Spinal cord (tissue), 10 donors: Measurements from ENCODE around the gene NLRP12. TPM values are rescaled to one million over a fixed set of nuclear protein-coding genes. Genes with fewer than 3 reads are reported as not detected.

Experiments
- DNase-seq, 6 donors: peaks; one replicate each; pipeline versions ENCODE4 v3.0.0 to v3.0.0-alpha.2; 2013 to 2015; ENCODE audit warnings: low spot score in 6 of 6, low read depth in 4 of 6
- H3K27ac ChIP-seq: one replicate; pipeline ENCODE4 v1.5.1; 2013; ENCODE audit warnings: low read depth, low read length, control low read depth
- H3K27me3 ChIP-seq: one replicate; pipeline ENCODE4 v1.6.1; 2013; ENCODE audit warnings: low read length; ENCODE audit not compliant: control insufficient read depth, insufficient read depth
- H3K36me3 ChIP-seq: one replicate; pipeline ENCODE4 v1.6.1; 2013; ENCODE audit warnings: low read length; ENCODE audit not compliant: control insufficient read depth, insufficient read depth
- H3K4me1 ChIP-seq: one replicate; pipeline ENCODE4 v1.6.1; 2013; ENCODE audit warnings: low read length; ENCODE audit not compliant: control insufficient read depth, insufficient read depth
- H3K4me3 ChIP-seq: one replicate; pipeline ENCODE4 v1.5.1; 2013; ENCODE audit warnings: low read depth, low read length, control low read depth
- H3K9me3 ChIP-seq: one replicate; pipeline ENCODE4 v1.6.1; 2013; ENCODE audit warnings: low read length; ENCODE audit not compliant: control insufficient read depth, insufficient read depth
- WGBS: methylation state at CpG from one replicate; pipeline ENCODE4 v1.1.5; 2013; ENCODE audit warnings: missing lambda C conversion rate; ENCODE audit not compliant: insufficient coverage; 5-methylcytosine and 5-hydroxymethylcytosine counted together
- polyA plus RNA-seq, 2 donors: library from polyadenylated mRNA; unstranded; fragments of 120-200 nt; gene quantifications; one replicate each; pipeline ENCODE4 v1.2.1, GENCODE V29; 2013; ENCODE audit not compliant: insufficient read length in 2 of 2
- total RNA-seq, 2 donors: library from RNA; depleted of rRNA in 1 of 2; stranded (reverse); fragments of 120-200 nt in 1 of 2; fragments of >200 nt in 1 of 2; gene quantifications; one replicate each; pipeline versions ENCODE4 v1.2.3 to v1.2.4, GENCODE V29; 2013 to 2014
- donor health status: healthy.

The NLRP12 gene
- total and polyA plus RNA-seq, 4 donors, result 0.11 to 0.99 (median 0.36) TPM; not detected in 1

DNA sequence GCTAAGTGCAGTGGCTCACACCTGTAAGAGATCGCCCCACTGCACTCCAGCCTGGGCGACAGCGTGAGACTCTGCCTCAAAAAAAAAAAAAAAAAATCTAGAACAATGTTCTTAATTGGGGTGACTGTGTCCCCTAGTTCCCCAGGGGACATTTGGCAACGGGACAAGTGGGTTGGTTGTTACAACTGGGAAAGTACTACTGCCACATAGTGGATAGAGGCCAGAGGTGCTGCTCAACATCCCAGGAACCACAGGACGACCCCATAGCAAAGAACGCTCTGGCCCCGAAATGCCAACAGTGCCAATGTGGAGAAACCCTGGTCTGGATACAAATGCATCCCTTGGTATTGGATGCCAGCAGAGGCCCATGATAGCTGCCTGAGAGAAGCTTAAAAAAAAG, 11.8 kb downstream of the NLRP12 start:
- no peaks in the 10 kb centered on the region for H3K27me3 ChIP-seq
- H3K36me3 ChIP-seq, result no peaks in the 10 kb centered on the region
- DNase-seq, result peak in 1 of 6 donors; percentile 9
- WGBS, result 44% methylated on average over 6 of the region's 7 CpGs
- no peak overlapping the region for H3K27ac ChIP-seq
- no peaks in the 10 kb centered on the region for H3K9me3 ChIP-seq
- peaks cover 3% of the 10 kb centered on the region for H3K4me1 ChIP-seq
- no peak overlapping the region for H3K4me3 ChIP-seq

- 96% methylated on average over 19 of the region's 21 CpGs for WGBS
- Histone ChIP-seq H3K27me3 (no peaks in the 10 kb centered on the region), H3K27ac (no peak overlapping the region), H3K36me3 (no peaks in the 10 kb centered on the region), H3K4me1 (peaks cover 3% of the 10 kb centered on the region), H3K4me3 (no peak overlapping the region), H3K9me3 (no peaks in the 10 kb centered on the region)
- no peak for DNase-seq
These were observed 13.2 kb downstream of the NLRP12 start for GRCh38 chr19:53810891-53811290.

- Histone ChIP-seq H3K36me3 (no peaks in the 10 kb centered on the region), H3K4me1 (peaks cover 3% of the 10 kb centered on the region), H3K4me3 (no peak overlapping the region), H3K9me3 (no peaks in the 10 kb centered on the region), H3K27ac (no peak overlapping the region), H3K27me3 (no peaks in the 10 kb centered on the region)
- no peak for DNase-seq
- 89% methylated on average over 9 of the region's 13 CpGs for whole genome bisulfite sequencing
These were observed 13.9 kb downstream of the NLRP12 start for GRCh38 chr19:53810187-53810546.

DNA sequence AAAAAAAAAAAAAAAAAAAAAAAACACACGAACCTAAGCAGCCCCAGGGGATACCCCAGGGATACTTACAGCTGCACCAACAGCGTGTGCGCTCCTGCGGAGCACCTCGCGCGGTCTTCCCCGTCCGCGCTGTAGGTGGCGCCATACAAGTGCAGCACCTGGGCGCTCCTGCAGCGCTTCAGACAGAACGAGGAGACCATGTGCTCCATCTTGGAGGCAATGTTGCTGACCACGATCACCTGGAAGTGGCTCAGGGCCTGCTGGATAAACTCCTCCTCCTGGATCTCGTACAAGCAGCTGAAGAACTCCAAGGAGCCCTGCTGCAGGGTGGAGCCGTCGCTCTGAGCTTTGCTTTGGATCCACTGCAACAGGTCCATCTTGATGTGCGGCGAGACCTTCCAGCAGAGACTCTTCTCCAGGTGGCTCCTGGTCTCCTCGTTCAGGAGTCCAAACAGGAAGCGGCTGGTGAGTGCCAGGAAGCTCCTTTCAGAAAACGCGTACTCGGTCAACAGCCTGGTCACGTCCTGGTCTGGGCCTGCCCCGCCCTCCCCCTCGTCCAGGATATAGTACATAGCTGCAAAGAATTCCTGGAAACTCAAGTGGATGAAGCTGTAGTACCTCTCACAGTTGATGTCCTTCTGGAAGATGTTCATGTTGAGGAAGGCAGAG, 14.5 kb downstream of the NLRP12 start:
- Histone ChIP-seq H3K36me3 (no peaks in the 10 kb centered on the region), H3K4me3 (no peak overlapping the region), H3K27ac (no peak overlapping the region), H3K27me3 (no peaks in the 10 kb centered on the region), H3K4me1 (peaks cover 3% of the 10 kb centered on the region), H3K9me3 (no peaks in the 10 kb centered on the region)
- DNase-seq, result no peak
- 85% methylated on average over 28 of the region's 28 CpGs for WGBS

DNA sequence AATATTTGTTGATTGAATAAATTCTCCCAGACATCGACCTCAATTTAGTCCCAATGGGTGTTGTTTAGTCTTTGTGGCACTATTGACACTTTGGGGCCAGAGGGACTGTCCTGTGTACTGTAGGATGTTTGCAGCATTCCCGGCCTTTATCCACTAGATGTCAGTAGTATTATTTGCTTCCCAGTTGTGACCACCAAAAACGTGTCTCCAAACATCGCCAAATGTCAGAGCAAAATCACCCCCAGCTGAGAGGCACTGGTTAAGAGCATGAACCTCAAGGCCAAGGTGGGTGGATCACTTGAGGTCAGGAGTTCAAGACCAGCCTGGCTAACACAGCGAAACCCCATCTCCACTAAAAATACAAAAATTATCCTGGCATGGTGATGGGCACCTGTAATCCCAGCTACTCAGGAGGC, 15.4 kb downstream of the NLRP12 start:
- no peaks in the 10 kb centered on the region for H3K9me3 ChIP-seq
- 0% methylated on average over 1 of the region's 5 CpGs for WGBS
- H3K27me3 ChIP-seq, result no peaks in the 10 kb centered on the region
- no peak overlapping the region for H3K4me3 ChIP-seq
- no peak overlapping the region for H3K27ac ChIP-seq
- H3K36me3 ChIP-seq, result no peaks in the 10 kb centered on the region
- DNase-seq, result peak in 3 of 6 donors; percentile 27 to 90 (median 68)
- peaks cover 3% of the 10 kb centered on the region for H3K4me1 ChIP-seq

- Histone ChIP-seq H3K4me3 (no peak overlapping the region), H3K36me3 (no peaks in the 10 kb centered on the region), H3K27me3 (no peaks in the 10 kb centered on the region), H3K4me1 (no peaks in the 10 kb centered on the region), H3K27ac (no peak overlapping the region), H3K9me3 (no peaks in the 10 kb centered on the region)
- DNase-seq, result no peak
- 91% methylated on average over 5 of the region's 9 CpGs for WGBS
These were observed 22.9 kb downstream of the NLRP12 start for GRCh38 chr19:53801257-53801656.

DNA sequence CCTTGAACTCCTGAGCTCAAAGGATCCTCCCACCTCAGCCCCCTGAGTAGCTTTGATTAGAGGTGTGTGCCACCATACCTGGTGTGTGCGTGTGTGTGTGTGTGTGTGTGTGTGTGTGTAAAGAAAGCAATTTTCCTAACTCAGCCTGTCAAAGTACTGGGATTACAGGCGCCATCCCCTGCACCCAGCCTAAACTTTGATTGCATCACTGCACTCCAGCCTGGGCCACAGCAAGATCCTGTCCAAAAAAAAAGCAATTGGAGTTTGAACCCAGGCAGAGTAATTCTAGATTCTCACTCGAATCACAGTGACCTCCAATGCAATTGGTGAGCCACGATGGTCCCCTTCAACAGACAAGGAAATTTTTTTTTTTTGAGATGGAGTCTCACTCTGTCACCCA, 29.1 kb downstream of the NLRP12 start:
- Histone ChIP-seq H3K36me3 (no peaks in the 10 kb centered on the region), H3K9me3 (no peaks in the 10 kb centered on the region)
- 94% methylated on average over 2 of the region's 4 CpGs for WGBS

GRCh38 chr19:53792721-53793433, 31.2 kb downstream of the NLRP12 start:
- WGBS, result 7% methylated on average over 7 of the region's 10 CpGs
- Histone ChIP-seq H3K9me3 (no peaks in the 10 kb centered on the region), H3K36me3 (no peaks in the 10 kb centered on the region), H3K4me3 (no peak overlapping the region), H3K27ac (no peak overlapping the region), H3K4me1 (peaks cover 7% of the 10 kb centered on the region), H3K27me3 (no peaks in the 10 kb centered on the region)
- DNase-seq, result peak; percentile 63 to 95 (median 73)

More for the DNA sequence above, 29.1 kb downstream of the NLRP12 start:
- no peak overlapping the region for H3K4me3 ChIP-seq
- H3K27me3 ChIP-seq, result no peaks in the 10 kb centered on the region
- DNase-seq, result no peak
- H3K27ac ChIP-seq, result no peak overlapping the region
- H3K4me1 ChIP-seq, result peaks cover 7% of the 10 kb centered on the region

- Histone ChIP-seq H3K9me3 (no peaks in the 10 kb centered on the region), H3K27me3 (no peaks in the 10 kb centered on the region), H3K36me3 (no peaks in the 10 kb centered on the region), H3K27ac (no peak overlapping the region), H3K4me1 (peaks cover 7% of the 10 kb centered on the region), H3K4me3 (no peak overlapping the region)
- WGBS, result 88% methylated on average over 12 of the region's 21 CpGs
- DNase-seq, result no peak
These were observed 34.1 kb downstream of the NLRP12 start for GRCh38 chr19:53789708-53790678.
